CD14-positive monocyte (primary cell): ENCODE measurements around the gene P3H2. TPM values are rescaled to one million over a fixed set of nuclear protein-coding genes. Genes with fewer than 3 reads are reported as not detected.
"Not testable (repeated sequence)": the region's sequence is repeated elsewhere in the genome, so short reads cannot be mapped to it uniquely, and the experiment has no call there.

Experiments used
- DNase-seq, 3 donors: peaks; one replicate each; pipeline ENCODE4 v3.0.0-alpha.2; 2011 to 2022
- H2AFZ ChIP-seq: 2 replicates; pipeline ENCODE4 v1.6.0; 2012; ENCODE audit warnings: mild to moderate bottlenecking, low read depth, low read length, inconsistent platforms; ENCODE audit not compliant: insufficient read depth, poor library complexity, severe bottlenecking
- H3K27ac ChIP-seq, 2 donors: 1 replicate in 1 of 2; 2 replicates in 1 of 2; pipeline ENCODE4 v1.5.1; 2012 to 2013; ENCODE audit warnings: low read length in 2 of 2, control low read depth in 1 of 2, inconsistent platforms in 1 of 2, low read depth in 1 of 2, mild to moderate bottlenecking in 1 of 2
- H3K27me3 ChIP-seq, 2 donors: one replicate each; pipeline versions ENCODE4 v1.6.0 to v1.6.1; 2011 to 2013; ENCODE audit warnings: low read length in 2 of 2; ENCODE audit not compliant: control insufficient read depth in 2 of 2, insufficient read depth in 2 of 2
- H3K36me3 ChIP-seq, 2 donors: replicated peaks in 1 of 2; 1 replicate in 1 of 2; 2 replicates in 1 of 2; pipeline versions ENCODE4 v1.5.1 to v1.6.1; 2012 to 2013; ENCODE audit warnings: low read length in 2 of 2, control low read depth in 1 of 2, inconsistent platforms in 1 of 2, mild to moderate bottlenecking in 1 of 2; ENCODE audit not compliant: insufficient read depth in 2 of 2, control insufficient read depth in 1 of 2
- H3K4me1 ChIP-seq, 2 donors: 1 replicate in 1 of 2; 2 replicates in 1 of 2; pipeline versions ENCODE4 v1.5.1 to v1.6.1; 2012 to 2013; ENCODE audit warnings: low read length in 2 of 2, control low read depth in 1 of 2, inconsistent platforms in 1 of 2, mild to moderate bottlenecking in 1 of 2, moderate library complexity in 1 of 2; ENCODE audit not compliant: insufficient read depth in 2 of 2, control insufficient read depth in 1 of 2
- H3K4me2 ChIP-seq: replicated peaks from 2 replicates; pipeline ENCODE3; 2012; ENCODE audit warnings: low read length, moderate library complexity, mild to moderate bottlenecking; ENCODE audit not compliant: poor library complexity, severe bottlenecking; ENCODE audit errors: extremely low read depth
- H3K4me3 ChIP-seq, 3 experiments: fragments of 200-600 bp in 1 of 3; sonication (generic) in 1 of 3; replicated peaks in 1 of 3; 1 replicate in 2 of 3; 2 replicates in 1 of 3; pipeline ENCODE4 v1.5.1; 2011 to 2013; ENCODE audit warnings: low read length in 3 of 3, mild to moderate bottlenecking in 3 of 3, control low read depth in 2 of 3, low read depth in 2 of 3, inconsistent platforms in 1 of 3, moderate library complexity in 1 of 3
- H3K79me2 ChIP-seq: 2 replicates; pipeline ENCODE4 v1.6.0; 2012; ENCODE audit warnings: mild to moderate bottlenecking, control low read depth, inconsistent platforms, low read length, moderate library complexity; ENCODE audit not compliant: insufficient read depth
- H3K9ac ChIP-seq: 2 replicates; pipeline ENCODE4 v1.6.0; 2017; ENCODE audit warnings: low read length, mild to moderate bottlenecking; ENCODE audit not compliant: insufficient read depth, poor library complexity, severe bottlenecking
- H3K9me3 ChIP-seq, 2 donors: replicated peaks in 1 of 2; 1 replicate in 1 of 2; 2 replicates in 1 of 2; pipeline versions ENCODE4 v1.5.1 to v1.6.1; 2012 to 2013; ENCODE audit warnings: low read length in 2 of 2, control low read depth in 1 of 2; ENCODE audit not compliant: control insufficient read depth in 1 of 2, insufficient read depth in 1 of 2
- H4K20me1 ChIP-seq: 2 replicates; pipeline ENCODE4 v1.6.0; 2012; ENCODE audit warnings: mild to moderate bottlenecking, low read length, control low read depth, moderate library complexity; ENCODE audit not compliant: insufficient read depth
- H3K27ac Mint-ChIP-seq, 7 donors: one replicate each; pipeline ENCODE4 v1.8.0; 2020; ENCODE audit warnings: mild to moderate bottlenecking in 7 of 7, mixed read lengths in 7 of 7, moderate library complexity in 6 of 7, inconsistent platforms in 2 of 7
- H3K27me3 Mint-ChIP-seq, 3 donors: one replicate each; pipeline ENCODE4 v1.8.0; 2021 to 2022; ENCODE audit warnings: low read depth in 3 of 3, mild to moderate bottlenecking in 3 of 3, mixed read lengths in 3 of 3, moderate library complexity in 3 of 3, inconsistent platforms in 1 of 3
- H3K36me3 Mint-ChIP-seq, 2 donors: one replicate each; pipeline ENCODE4 v1.8.0; 2020; ENCODE audit warnings: mixed read lengths in 2 of 2, inconsistent platforms in 1 of 2, mild to moderate bottlenecking in 1 of 2
- H3K4me1 Mint-ChIP-seq: one replicate; pipeline ENCODE4 v1.8.0; 2020; ENCODE audit warnings: mild to moderate bottlenecking, mixed read lengths
- H3K4me3 Mint-ChIP-seq, 2 donors: one replicate each; pipeline ENCODE4 v1.8.0; 2020; ENCODE audit warnings: mild to moderate bottlenecking in 2 of 2, mixed read lengths in 2 of 2, moderate library complexity in 1 of 2
- H3K9me3 Mint-ChIP-seq, 7 donors: one replicate each; pipeline ENCODE4 v1.8.0; 2020 to 2022; ENCODE audit warnings: mixed read lengths in 7 of 7, mild to moderate bottlenecking in 6 of 7, moderate library complexity in 6 of 7, inconsistent platforms in 2 of 7
- WGBS: methylation state at CpG from one replicate; pipeline ENCODE4 v1.1.5; 2013; ENCODE audit warnings: missing lambda C conversion rate; ENCODE audit not compliant: insufficient coverage; 5-methylcytosine and 5-hydroxymethylcytosine counted together
- intact Hi-C, 2 donors: fragments of 100-400 bp; cut with micrococcal nuclease; formaldehyde crosslinking; loops; one replicate each; pipeline versions ENCODE4 v1.15.0 to v1.15.1; 2023
- polyA plus RNA-seq, 3 donors: library from polyadenylated mRNA; depleted of rRNA in 1 of 3; unstranded in 2 of 3; stranded (reverse) in 1 of 3; fragments of 300-500 nt in 2 of 3; fragments of >200 nt in 1 of 3; fragmentation: Illumina TruSeq in 2 of 3; gene quantifications; 1 replicate in 2 of 3; 2 replicates in 1 of 3; pipeline ENCODE4 v1.2.3, GENCODE V29; 2012 to 2021
- TF ChIP-seq, protein P1 (sequence below): fragments of 200-600 bp; IDR thresholded peaks from one replicate; pipeline ENCODE4 v1.8.0; 2022; ENCODE audit warnings: antibody characterized with exemption, mild to moderate bottlenecking

P3H2 gene
- polyA plus RNA-seq, 3 donors = 0.25 to 0.31 (median 0.27) TPM

DNA sequence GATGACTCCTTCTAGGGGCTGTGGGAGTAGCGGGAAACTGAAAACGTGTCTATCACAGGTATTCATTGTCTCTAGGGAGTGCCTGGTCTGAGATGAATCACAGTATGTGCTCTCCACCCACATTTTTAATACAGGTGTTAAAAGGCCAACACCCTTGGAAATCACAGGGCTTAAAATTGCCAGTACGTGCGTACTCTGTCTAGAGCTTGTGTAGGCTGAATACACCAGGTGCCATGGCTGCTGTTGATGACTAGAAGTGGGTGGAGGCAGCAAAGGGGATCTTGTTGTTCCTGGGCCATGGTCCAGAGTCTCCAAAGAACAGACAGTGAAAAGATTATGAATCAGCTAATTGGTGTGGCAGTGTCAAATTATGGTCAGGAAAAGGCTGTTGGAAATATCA is 35.1 kb upstream of the P3H2 start:
- no peaks in the 10 kb centered on the region for H3K79me2 ChIP-seq
- no peak overlapping the region for H3K4me3 ChIP-seq
- no peaks in the 10 kb centered on the region for H3K4me1 ChIP-seq
- no peak overlapping the region for H3K27ac ChIP-seq
- WGBS = 46% methylated on average over 4 of the region's 4 CpGs
- H3K27me3 Mint-ChIP-seq = no peaks in the 10 kb centered on the region
- DNase-seq = no peak
- H3K36me3 ChIP-seq = no peaks in the 10 kb centered on the region
- peaks cover 0 to 3% (median 0%) of the 10 kb centered on the region in 7 donors for H3K9me3 Mint-ChIP-seq
- H2AFZ ChIP-seq = no peak overlapping the region
- no peaks in the 10 kb centered on the region for H3K9me3 ChIP-seq
- H3K27ac Mint-ChIP-seq = no peak overlapping the region
- H3K4me1 Mint-ChIP-seq = no peaks in the 10 kb centered on the region
- H3K36me3 Mint-ChIP-seq = no peaks in the 10 kb centered on the region
- intact Hi-C loops = no loop called here
- H3K27me3 ChIP-seq = no peaks in the 10 kb centered on the region
- no peak overlapping the region for H3K4me3 Mint-ChIP-seq
- no peak overlapping the region for H3K9ac ChIP-seq
- no peaks in the 10 kb centered on the region for H4K20me1 ChIP-seq
- H3K4me2 ChIP-seq = no peak overlapping the region
- TF ChIP-seq, protein P1, sequence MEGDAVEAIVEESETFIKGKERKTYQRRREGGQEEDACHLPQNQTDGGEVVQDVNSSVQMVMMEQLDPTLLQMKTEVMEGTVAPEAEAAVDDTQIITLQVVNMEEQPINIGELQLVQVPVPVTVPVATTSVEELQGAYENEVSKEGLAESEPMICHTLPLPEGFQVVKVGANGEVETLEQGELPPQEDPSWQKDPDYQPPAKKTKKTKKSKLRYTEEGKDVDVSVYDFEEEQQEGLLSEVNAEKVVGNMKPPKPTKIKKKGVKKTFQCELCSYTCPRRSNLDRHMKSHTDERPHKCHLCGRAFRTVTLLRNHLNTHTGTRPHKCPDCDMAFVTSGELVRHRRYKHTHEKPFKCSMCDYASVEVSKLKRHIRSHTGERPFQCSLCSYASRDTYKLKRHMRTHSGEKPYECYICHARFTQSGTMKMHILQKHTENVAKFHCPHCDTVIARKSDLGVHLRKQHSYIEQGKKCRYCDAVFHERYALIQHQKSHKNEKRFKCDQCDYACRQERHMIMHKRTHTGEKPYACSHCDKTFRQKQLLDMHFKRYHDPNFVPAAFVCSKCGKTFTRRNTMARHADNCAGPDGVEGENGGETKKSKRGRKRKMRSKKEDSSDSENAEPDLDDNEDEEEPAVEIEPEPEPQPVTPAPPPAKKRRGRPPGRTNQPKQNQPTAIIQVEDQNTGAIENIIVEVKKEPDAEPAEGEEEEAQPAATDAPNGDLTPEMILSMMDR = no peak

DNA sequence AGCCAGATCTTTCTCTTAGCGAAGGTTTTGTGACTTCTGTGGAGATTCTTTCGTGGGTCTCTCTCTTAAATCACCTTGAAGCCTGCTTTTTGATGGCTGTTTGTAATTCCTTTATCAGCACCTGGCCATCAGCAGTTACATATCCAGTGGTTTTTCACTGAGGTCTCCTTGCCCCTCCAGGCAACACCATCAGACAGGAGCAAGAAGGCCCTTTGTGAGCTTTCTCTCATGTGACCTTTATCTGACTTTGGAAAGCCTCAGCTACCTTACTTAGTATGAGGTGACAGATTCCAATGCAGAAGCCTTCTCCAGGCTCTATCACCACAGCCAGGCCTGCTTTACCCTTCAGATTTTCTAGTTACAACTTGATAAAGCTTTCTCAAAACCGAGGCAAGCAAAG is 30.0 kb upstream of the P3H2 start:
- Mint-ChIP-seq H3K9me3 (peaks cover 2 to 6% (median 3%) of the 10 kb centered on the region in 7 donors), H3K27me3 (peaks cover 0 to 2% (median 0%) of the 10 kb centered on the region in 3 donors), H3K27ac (no peak overlapping the region), H3K4me1 (no peaks in the 10 kb centered on the region), H3K36me3 (no peaks in the 10 kb centered on the region), H3K4me3 (no peak overlapping the region)
- Histone ChIP-seq H3K27me3 (no peaks in the 10 kb centered on the region), H2AFZ (no peak overlapping the region), H3K79me2 (no peaks in the 10 kb centered on the region), H3K4me3 (no peak overlapping the region), H3K9ac (no peak overlapping the region), H3K27ac (no peak overlapping the region), H3K36me3 (no peaks in the 10 kb centered on the region), H4K20me1 (no peaks in the 10 kb centered on the region), H3K9me3 (no peaks in the 10 kb centered on the region), H3K4me1 (no peaks in the 10 kb centered on the region), H3K4me2 (no peak overlapping the region)
- TF ChIP-seq, protein P1 = no peak
- intact Hi-C loops = no loop called here
- DNase-seq = no peak
- no CpG with 5 or more reads among the region's 3 CpGs for WGBS

DNA sequence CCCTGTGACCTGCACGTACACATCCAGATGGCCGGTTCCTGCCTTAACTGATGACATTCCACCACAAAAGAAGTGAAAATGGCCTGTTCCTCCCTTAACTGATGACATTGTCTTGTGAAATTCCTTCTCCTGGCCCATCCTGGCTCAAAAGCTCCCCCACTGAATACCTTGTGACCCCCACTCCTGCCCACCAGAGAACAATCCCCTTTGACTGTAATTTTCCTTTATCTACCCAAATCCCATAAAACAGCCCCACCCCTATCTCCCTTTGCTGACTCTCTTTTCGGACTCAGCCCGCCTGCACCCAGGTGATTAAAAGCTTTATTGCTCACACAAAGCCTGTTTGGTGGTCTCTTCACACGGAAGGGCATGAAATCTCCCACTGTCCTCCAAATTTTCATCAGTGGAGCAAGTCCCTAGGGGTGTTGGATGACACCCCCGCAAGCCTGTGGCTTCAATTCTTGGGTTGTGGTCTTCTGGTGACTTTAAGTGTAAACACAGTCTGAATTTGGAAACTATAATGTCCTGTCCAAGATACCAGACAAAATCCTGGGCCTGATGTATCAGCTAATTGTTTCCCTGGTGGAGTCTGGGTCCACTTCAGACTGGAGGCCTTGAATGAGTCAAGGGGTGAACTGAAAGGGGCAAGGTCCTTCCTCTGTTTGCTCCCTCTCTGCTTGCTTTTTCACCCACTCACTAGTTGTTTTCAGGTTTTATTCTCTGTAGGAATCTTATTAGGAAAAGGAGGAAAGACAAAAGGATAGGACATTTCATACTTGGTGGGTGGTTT is 29.3 kb upstream of the P3H2 start:
- H3K4me2 ChIP-seq, H3K36me3 Mint-ChIP-seq, H3K4me3 Mint-ChIP-seq, DNase-seq, H3K4me3 ChIP-seq, H3K36me3 ChIP-seq, H3K27me3 ChIP-seq, H2AFZ ChIP-seq, H4K20me1 ChIP-seq, H3K79me2 ChIP-seq, H3K27ac ChIP-seq, H3K9ac ChIP-seq, H3K27me3 Mint-ChIP-seq, H3K4me1 ChIP-seq, intact Hi-C loops, H3K9me3 ChIP-seq, H3K4me1 Mint-ChIP-seq: not testable (repeated sequence)
- Mint-ChIP-seq H3K9me3 (peaks cover under 1 to 11% (median 8%) of the 10 kb centered on the region in 7 donors), H3K27ac (peak overlapping the region in 1 of 7 donors; percentile 43)
- WGBS = 83% methylated on average over 3 of the region's 6 CpGs
